Adrenal gland (tissue), 12 donors: ENCODE results near the gene SNX9. TPM values are rescaled to one million over a fixed set of nuclear protein-coding genes. Genes with fewer than 3 reads are reported as not detected.
"Not testable (repeated sequence)": the region's sequence is repeated elsewhere in the genome, so short reads cannot be mapped to it uniquely, and the experiment has no call there.

Source experiments
- DNase-seq, 7 donors: peaks; one replicate each; pipeline ENCODE4 v3.0.0-alpha.2; 2019 to 2020
- H3K27ac ChIP-seq, 5 donors: fragments of 200-600 bp; sonication (generic) in 4 of 5; 1 replicate in 3 of 5; 2 replicates in 2 of 5; pipeline versions ENCODE4 v1.5.1 to v1.8.0; 2016 to 2020; ENCODE audit warnings: mild to moderate bottlenecking in 1 of 5
- H3K27me3 ChIP-seq: fragments of 200-600 bp; 2 replicates; pipeline ENCODE4 v1.8.0; 2021
- H3K36me3 ChIP-seq, 2 donors: fragments of 200-600 bp; replicated peaks in 1 of 2; 1 replicate in 1 of 2; 2 replicates in 1 of 2; pipeline versions ENCODE4 v1.5.1 to v1.8.0; 2018 to 2022
- H3K4me1 ChIP-seq, 2 donors: fragments of 200-600 bp; replicated peaks in 1 of 2; 1 replicate in 1 of 2; 2 replicates in 1 of 2; pipeline versions ENCODE4 v1.5.1 to v1.8.0; 2018 to 2021
- H3K4me3 ChIP-seq, 4 donors: fragments of 200-600 bp; sonication (generic) in 3 of 4; one replicate each; pipeline ENCODE4 v1.5.1; 2016 to 2018
- H3K9me3 ChIP-seq, 3 donors: fragments of 200-600 bp; sonication (generic) in 1 of 3; replicated peaks in 1 of 3; 1 replicate in 2 of 3; 2 replicates in 1 of 3; pipeline versions ENCODE4 v1.5.1 to v1.8.0; 2016 to 2021
- CTCF ChIP-seq, 6 experiments: fragments of 450-650 bp in 4 of 6; fragments of 200-600 bp in 2 of 6; sonication (generic) in 1 of 6; IDR thresholded peaks; 1 replicate in 5 of 6; 2 replicates in 1 of 6; pipeline versions ENCODE4 v1.5.1 to v1.8.0; 2016 to 2021; ENCODE audit warnings: antibody characterized with exemption in 6 of 6, mild to moderate bottlenecking in 2 of 6, moderate library complexity in 1 of 6
- POLR2A ChIP-seq, 2 donors: fragments of 450-650 bp; IDR thresholded peaks; one replicate each; pipeline ENCODE4 v1.6.1; 2017; ENCODE audit warnings: antibody characterized with exemption in 2 of 2, mild to moderate bottlenecking in 2 of 2, moderate library complexity in 1 of 2
- whole genome bisulfite sequencing, 4 donors: extraction: QIAGEN DNeasy Blood & Tissue Kit in 2 of 4; methylation state at CpG; one replicate each; pipeline versions ENCODE4 v1.1.5 to v1.1.7; 2013 to 2017; 5-methylcytosine and 5-hydroxymethylcytosine counted together
- intact Hi-C, 2 donors: fragments of 100-400 bp; cut with DNase I; formaldehyde crosslinking; loops; one replicate each; pipeline versions ENCODE4 v1.14.1 to v1.15.0; 2022 to 2023
- polyA plus RNA-seq, 3 donors: library from polyadenylated mRNA; stranded (reverse); fragments of 200-250 nt in 2 of 3; fragments of 350-450 nt in 1 of 3; fragmentation: Illumina TruSeq in 1 of 3; extraction: RNeasy Lipid Tissue Mini Kit (QIAGEN cat#74804) in 1 of 3; gene quantifications; one replicate each; pipeline ENCODE4 v1.2.3, GENCODE V29; 2013 to 2014
- total RNA-seq, 9 donors: library from RNA; depleted of rRNA in 4 of 9; stranded (reverse); fragments of >200 nt in 4 of 9; fragments of 120-200 nt in 1 of 9; fragmentation: NEBNext Ultra II Directional in 1 of 9; extraction: Animal tissue kit (Norgen Biotek cat#: 25700) in 1 of 9; gene quantifications; one replicate each; pipeline versions ENCODE4 v1.1.0 to v1.2.4, GENCODE V29; 2013 to 2023
- donor health status: healthy with polysubstance abuse.
- donor health status: Bipolar disorder and iron deficiency.
- donor health status: DM: yes; HTN: yes; CAD: no.
- donor health status: DM: no; HTN: no; CAD: no.
- donor health status: DM: no; HTN: no; CAD: no.
- donor health status: DM: yes; HTN: yes; CAD: no.

Gene SNX9
- total and polyA plus RNA-seq, 12 donors, result 27.7 to 59.6 (median 50.4) TPM

- TF ChIP-seq POLR2A (IDR thresholded peaks at IDR 0.05), result no peak
- no peak for TF ChIP-seq CTCF (IDR thresholded peaks at IDR 0.05)
- Histone ChIP-seq H3K4me3 (no peak overlapping the region), H3K27me3 (no peaks in the 10 kb centered on the region), H3K27ac (no peak overlapping the region), H3K36me3 (no peaks in the 10 kb centered on the region), H3K4me1 (no peaks in the 10 kb centered on the region), H3K9me3 (no peaks in the 10 kb centered on the region)
- 77 to 90% (median 85%) methylated on average over 3 to 8 of the region's 8 CpGs for WGBS, 4 donors
- no peak for DNase-seq
- intact Hi-C loops, result no loop called here
These were observed 143.5 kb downstream of the SNX9 start for GRCh38 chr6:157966589-157966977.

DNA sequence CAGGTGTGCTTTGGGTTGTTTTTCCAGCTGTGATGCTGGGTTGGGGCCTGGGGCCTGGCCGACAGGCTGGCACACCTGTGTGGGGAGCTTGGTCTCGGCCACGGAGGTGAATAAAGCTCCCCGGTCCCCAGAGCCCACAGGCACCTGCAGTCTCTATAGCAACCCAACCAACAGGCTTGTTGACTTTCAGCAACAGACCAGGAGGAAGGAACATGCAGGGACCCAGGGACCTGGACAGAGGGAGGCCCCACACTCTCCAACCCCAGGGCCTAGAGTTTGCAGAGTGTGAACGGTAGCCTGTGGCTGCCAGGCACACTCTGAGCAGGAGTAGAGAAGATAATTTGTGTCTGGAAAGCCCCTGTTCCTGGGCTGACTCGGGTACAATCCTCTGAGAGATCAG is 144.0 kb downstream of the SNX9 start:
- no peak for TF ChIP-seq CTCF (IDR thresholded peaks at IDR 0.05)
- no peak for TF ChIP-seq POLR2A (IDR thresholded peaks at IDR 0.05)
- intact Hi-C loops, result no loop called here
- H3K27ac ChIP-seq, result no peak overlapping the region
- no peak for DNase-seq
- no peaks in the 10 kb centered on the region for H3K4me1 ChIP-seq
- H3K4me3 ChIP-seq, result no peak overlapping the region
- H3K27me3 ChIP-seq, result no peaks in the 10 kb centered on the region
- no peaks in the 10 kb centered on the region for H3K36me3 ChIP-seq
- 75 to 83% (median 80%) methylated on average over 6 of the region's 6 CpGs for WGBS, 4 donors
- H3K9me3 ChIP-seq, result no peaks in the 10 kb centered on the region

DNA sequence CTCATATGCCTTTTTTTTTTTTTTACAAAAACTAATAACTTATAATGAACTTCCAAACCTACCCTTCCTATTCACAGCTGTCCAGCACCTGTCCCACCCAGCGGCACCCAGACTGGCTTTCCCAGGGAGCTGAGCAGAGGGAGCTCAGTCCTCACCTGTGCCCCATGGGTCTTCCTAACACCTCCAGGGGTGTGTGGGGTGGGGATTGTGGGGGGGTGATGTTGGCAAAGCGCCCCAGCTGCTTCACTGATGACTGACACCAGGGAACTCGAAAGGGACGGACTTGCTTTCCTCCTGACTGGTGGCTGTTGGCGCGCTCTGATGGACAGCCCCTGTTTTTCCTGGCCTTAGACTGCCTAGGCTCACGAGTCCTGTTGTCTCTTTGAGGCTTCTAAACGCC is 144.4 kb downstream of the SNX9 start:
- no peak for DNase-seq
- Histone ChIP-seq H3K36me3 (no peaks in the 10 kb centered on the region), H3K27ac (no peak overlapping the region), H3K4me3 (no peak overlapping the region), H3K9me3 (no peaks in the 10 kb centered on the region), H3K27me3 (no peaks in the 10 kb centered on the region), H3K4me1 (no peaks in the 10 kb centered on the region)
- intact Hi-C loops, result no loop called here
- 82 to 89% (median 85%) methylated on average over 8 of the region's 8 CpGs for WGBS, 4 donors
- TF ChIP-seq CTCF (IDR thresholded peaks at IDR 0.05) (no peak), POLR2A (IDR thresholded peaks at IDR 0.05) (no peak)

DNA sequence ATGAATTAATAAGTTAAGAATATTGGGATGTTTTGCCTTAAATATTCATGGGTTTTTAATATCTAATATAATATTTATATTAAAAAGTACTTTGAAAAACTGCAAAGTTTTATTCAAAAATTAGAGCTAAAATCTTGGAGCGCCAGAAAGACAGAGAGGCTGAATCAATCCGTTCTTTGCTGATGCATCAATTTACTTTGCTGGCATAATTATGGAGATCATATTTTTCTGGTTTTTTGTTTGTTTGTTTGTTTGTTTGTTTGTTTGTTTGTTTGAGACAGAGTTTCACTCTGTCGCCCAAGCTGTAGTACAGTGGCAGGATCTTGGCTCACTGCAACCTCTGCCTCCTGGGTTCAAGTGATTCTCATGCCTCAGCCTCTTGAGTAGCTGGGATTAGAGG is 149.1 kb downstream of the SNX9 start:
- H3K27ac ChIP-seq, DNase-seq, H3K4me1 ChIP-seq, H3K4me3 ChIP-seq, intact Hi-C loops, H3K9me3 ChIP-seq, H3K36me3 ChIP-seq, H3K27me3 ChIP-seq: not testable (repeated sequence)
- WGBS, 4 donors, result 85 to 91% (median 88%) methylated on average over 3 of the region's 3 CpGs

GRCh38 chr6:157974341-157974894 is 151.4 kb downstream of the SNX9 start:
- intact Hi-C loops, result no loop called here
- 78 to 84% (median 80%) methylated on average over 9 of the region's 9 CpGs for WGBS, 4 donors
- H3K4me3 ChIP-seq, result no peak overlapping the region
- no peak for DNase-seq
- H3K4me1 ChIP-seq, result no peaks in the 10 kb centered on the region
- H3K36me3 ChIP-seq, result no peaks in the 10 kb centered on the region
- no peaks in the 10 kb centered on the region for H3K27me3 ChIP-seq
- TF ChIP-seq POLR2A (IDR thresholded peaks at IDR 0.05) (no peak), CTCF (IDR thresholded peaks at IDR 0.05) (no peak)
- no peaks in the 10 kb centered on the region for H3K9me3 ChIP-seq
- no peak overlapping the region for H3K27ac ChIP-seq
